Transverse colon (tissue), 4 donors: ENCODE data around the gene HSPA1L. TPM values are rescaled to one million over a fixed set of nuclear protein-coding genes. Genes with fewer than 3 reads are reported as not detected.

ENCODE experiments used
- DNase-seq: peaks from one replicate; pipeline ENCODE4 v3.0.0-alpha.2; 2019
- H3K27ac ChIP-seq, 4 donors: fragments of 200-600 bp; sonication (generic); 2 replicates each; pipeline ENCODE4 v1.5.1; 2016 to 2018; ENCODE audit warnings: inconsistent platforms in 4 of 4
- H3K27me3 ChIP-seq: fragments of 200-600 bp; sonication (generic); 2 replicates; pipeline ENCODE4 v1.5.1; 2017; ENCODE audit warnings: inconsistent platforms
- H3K36me3 ChIP-seq, 4 donors: fragments of 200-600 bp; sonication (generic); 2 replicates each; pipeline ENCODE4 v1.5.1; 2017 to 2019; ENCODE audit warnings: inconsistent platforms in 4 of 4
- H3K4me1 ChIP-seq, 4 donors: fragments of 200-600 bp; sonication (generic); 2 replicates each; pipeline ENCODE4 v1.5.1; 2017 to 2020; ENCODE audit warnings: inconsistent platforms in 4 of 4
- H3K4me3 ChIP-seq, 4 donors: fragments of 200-600 bp; sonication (generic); 1 replicate in 1 of 4; 2 replicates in 3 of 4; pipeline versions ENCODE4 v1.5.1 to v1.6.1; 2017 to 2019; ENCODE audit warnings: inconsistent platforms in 4 of 4
- H3K9me3 ChIP-seq, 2 donors: fragments of 200-600 bp; sonication (generic); 2 replicates each; pipeline ENCODE4 v1.5.1; 2017 to 2019; ENCODE audit warnings: inconsistent platforms in 2 of 2
- CTCF ChIP-seq, 5 experiments: fragments of 200-600 bp in 3 of 5; fragments of 450-650 bp in 2 of 5; sonication (generic) in 3 of 5; IDR thresholded peaks; 1 replicate in 2 of 5; 2 replicates in 3 of 5; pipeline ENCODE4 v1.5.1; 2016 to 2017; ENCODE audit warnings: antibody characterized with exemption in 5 of 5, inconsistent platforms in 3 of 5, mild to moderate bottlenecking in 2 of 5, moderate library complexity in 1 of 5
- EP300 ChIP-seq: sonication (generic); formaldehyde crosslinking; IDR thresholded peaks from one replicate; pipeline ENCODE4 v1.6.1; 2017; ENCODE audit warnings: antibody characterized with exemption, low read depth
- POLR2A ChIP-seq: fragments of 450-650 bp; IDR thresholded peaks from one replicate; pipeline ENCODE4 v1.6.1; 2016; ENCODE audit warnings: antibody characterized with exemption, mild to moderate bottlenecking, moderate library complexity
- POLR2AphosphoS5 ChIP-seq, 3 donors: sonication (generic); formaldehyde crosslinking; IDR thresholded peaks; one replicate each; pipeline ENCODE4 v1.6.1; 2016; ENCODE audit warnings: antibody characterized with exemption in 3 of 3
- WGBS, 2 donors: methylation state at CpG; one replicate each; pipeline ENCODE4 v1.1.5; 2018; ENCODE audit warnings: low coverage in 1 of 2; 5-methylcytosine and 5-hydroxymethylcytosine counted together
- in situ Hi-C, 4 donors: fragments of 200-750 bp; cut with MboI; loops; one replicate each; pipeline versions ENCODE4 v1.15.0 to v1.15.1; 2017; ENCODE audit warnings: low sequenced_read_pairs in 3 of 4, low pct_ligation_motif_present in 1 of 4, low pct_unique_long_range_greater_than_20kb in 1 of 4
- intact Hi-C: fragments of 100-400 bp; cut with DNase I; formaldehyde crosslinking; loops from one replicate; pipeline ENCODE4 v1.15.1; 2023; ENCODE audit warnings: low total_unique reads
- total RNA-seq, 4 donors: library from RNA; depleted of rRNA; stranded (reverse); fragments of >200 nt; gene quantifications; one replicate each; pipeline ENCODE4 v1.1.0, GENCODE V29; 2016

The HSPA1L gene
- total RNA-seq, 4 donors from 2014 or later, result 0.64 to 0.68 TPM; not detected in 2

DNA sequence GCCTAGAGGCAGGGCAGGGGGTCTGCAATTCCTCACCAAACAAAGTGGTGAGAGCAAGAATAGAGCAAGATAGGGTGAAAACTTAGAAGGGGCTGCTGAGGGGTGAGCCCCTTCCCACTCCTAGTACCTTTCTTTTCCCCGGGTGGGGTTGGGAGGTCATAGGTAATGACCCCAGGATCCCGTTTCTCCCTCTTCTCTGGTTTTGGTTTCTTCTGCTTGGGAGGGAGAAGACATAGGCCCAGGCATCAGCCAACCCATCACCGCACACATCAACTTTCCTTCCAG is 23.1 kb downstream of the HSPA1L start:
- no peaks in the 10 kb centered on the region for H3K27me3 ChIP-seq
- intact Hi-C loops (no loop called here), in situ Hi-C loops (no loop called here)
- H3K27ac ChIP-seq, result no peak overlapping the region
- TF ChIP-seq CTCF (IDR thresholded peaks at IDR 0.05) (no peak), EP300 (no peak), POLR2AphosphoS5 (IDR thresholded peaks at IDR 0.05) (no peak), POLR2A (no peak)
- DNase-seq, result no peak
- peaks cover 12 to 19% (median 15%) of the 10 kb centered on the region in 4 donors for H3K4me1 ChIP-seq
- WGBS, 2 donors, result 82% methylated on average over 3 of the region's 3 CpGs; no CpG with 5 or more reads in 1 of the 2 donors
- peaks cover 0 to 7% (median 3%) of the 10 kb centered on the region in 4 donors for H3K36me3 ChIP-seq
- H3K4me3 ChIP-seq, result no peak overlapping the region
- no peaks in the 10 kb centered on the region for H3K9me3 ChIP-seq

DNA sequence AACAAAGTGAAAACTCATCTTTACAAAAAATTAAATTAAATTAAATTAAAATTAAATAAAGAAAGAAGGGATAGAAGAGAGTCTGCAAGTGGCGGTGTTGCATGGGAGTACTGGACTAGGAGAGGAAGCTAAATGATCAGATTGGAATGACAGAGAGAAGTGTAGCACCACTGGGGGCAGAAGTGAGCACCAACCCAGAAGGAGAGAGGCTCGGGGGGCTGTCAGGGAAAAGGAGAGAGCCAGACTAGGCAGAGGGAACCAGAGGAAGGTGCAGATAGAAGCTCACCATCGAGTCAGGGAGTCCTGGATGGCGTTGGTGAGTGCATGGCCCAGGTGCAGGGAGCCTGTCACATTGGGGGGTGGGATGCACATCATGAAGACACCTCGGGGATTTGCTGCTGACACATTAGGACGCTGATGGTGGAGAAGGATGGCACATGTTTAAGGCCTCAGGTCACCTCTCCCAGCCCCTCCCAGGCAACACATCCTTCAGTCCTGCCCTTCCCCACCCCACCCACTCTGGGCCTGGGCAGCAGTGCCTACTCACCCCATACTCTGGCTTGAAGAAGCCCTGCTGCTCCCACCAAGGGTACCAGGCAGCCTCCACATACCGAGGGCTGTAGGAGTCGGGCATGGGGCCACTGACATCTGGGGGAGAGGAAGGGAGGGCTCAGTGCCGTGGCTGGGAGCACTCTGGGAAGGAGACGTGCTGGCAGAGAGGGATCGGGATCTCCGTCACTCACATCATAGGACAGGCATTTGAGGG is 23.6 kb downstream of the HSPA1L start:
- 57 to 73% methylated on average over 6 to 12 of the region's 12 CpGs for WGBS, 2 donors
- H3K27me3 ChIP-seq, result no peaks in the 10 kb centered on the region
- H3K4me1 ChIP-seq, result peaks cover 12 to 19% (median 15%) of the 10 kb centered on the region in 4 donors
- in situ Hi-C loops, result no loop called here
- DNase-seq, result no peak
- intact Hi-C loops, result no loop called here
- no peaks in the 10 kb centered on the region for H3K9me3 ChIP-seq
- peaks cover 0 to 7% (median 3%) of the 10 kb centered on the region in 4 donors for H3K36me3 ChIP-seq
- no peak overlapping the region for H3K27ac ChIP-seq
- TF ChIP-seq CTCF (IDR thresholded peaks at IDR 0.05) (peak; percentile 44 to 65 (median 50)), POLR2A (no peak), EP300 (no peak)
- H3K4me3 ChIP-seq, result no peak overlapping the region

- Histone ChIP-seq H3K36me3 (peaks cover 0 to 18% (median 8%) of the 10 kb centered on the region in 4 donors), H3K4me1 (no peaks in the 10 kb centered on the region), H3K9me3 (no peaks in the 10 kb centered on the region), H3K27me3 (no peaks in the 10 kb centered on the region), H3K27ac (no peak overlapping the region), H3K4me3 (no peak overlapping the region)
- in situ Hi-C loops, result no loop called here
- intact Hi-C loops, result no loop called here
- TF ChIP-seq EP300 (no peak), CTCF (IDR thresholded peaks at IDR 0.05) (no peak), POLR2AphosphoS5 (IDR thresholded peaks at IDR 0.05) (no peak), POLR2A (no peak)
- no peak for DNase-seq
- WGBS, 2 donors, result 97 to 98% methylated on average over 6 to 11 of the region's 11 CpGs
Observed at GRCh38 chr6:31785475-31785874, 29.6 kb downstream of the HSPA1L start.

GRCh38 chr6:31784098-31784925 is 30.8 kb downstream of the HSPA1L start:
- H3K27me3 ChIP-seq, result no peaks in the 10 kb centered on the region
- in situ Hi-C loops, result no loop called here
- no peak overlapping the region for H3K4me3 ChIP-seq
- 95% methylated on average over 15 of the region's 15 CpGs; no CpG with 5 or more reads in 1 of the 2 donors for WGBS, 2 donors
- no peak overlapping the region for H3K27ac ChIP-seq
- no peak for DNase-seq
- peaks cover 0 to 25% (median 8%) of the 10 kb centered on the region in 4 donors for H3K36me3 ChIP-seq
- intact Hi-C loops, result no loop called here
- no peaks in the 10 kb centered on the region for H3K4me1 ChIP-seq
- no peak for TF ChIP-seq POLR2AphosphoS5 (IDR thresholded peaks at IDR 0.05)
- no peaks in the 10 kb centered on the region for H3K9me3 ChIP-seq
